Fibroblast of lung (primary cell): Measurements from ENCODE around the gene HGF.

Experiments used
- CTCF ChIP-seq, 2 donors: IDR thresholded peaks in 1 of 2; conservative IDR thresholded peaks in 1 of 2; 1 replicate in 1 of 2; 2 replicates in 1 of 2; pipeline ENCODE4 v1.5.1; 2011 to 2012; ENCODE audit warnings: low read length in 2 of 2, control low read depth in 1 of 2, inconsistent platforms in 1 of 2, low read depth in 1 of 2, mild to moderate bottlenecking in 1 of 2
- EZH2 ChIP-seq: IDR thresholded peaks from 2 replicates; pipeline ENCODE4 v1.5.1; 2012; ENCODE audit warnings: low read length, control low read depth, mild to moderate bottlenecking; ENCODE audit errors: missing control alignments

GRCh38 chr7:81707196-81707595 is 62.7 kb downstream of the HGF start:
- TF ChIP-seq CTCF (conservative IDR thresholded peaks at IDR 0.05 in 1 of 2, IDR thresholded peaks at IDR 0.05 in 1 of 2; ENCODE audit: low read depth in 1 of 2, low read length in 2 of 2) (no peak), EZH2 (no peak)
